A673 (cell line): ENCODE data around the gene PRIMA1.

ENCODE experiments used
- EZH2 ChIP-seq: fragments of 200-600 bp; sonication (generic); IDR thresholded peaks from 2 replicates; pipeline ENCODE4 v1.6.1; 2017; ENCODE audit warnings: borderline replicate concordance, low read depth, mild to moderate bottlenecking, mixed read lengths, antibody characterized with exemption, low read length; ENCODE audit not compliant: poor library complexity, severe bottlenecking
- TF ChIP-seq, protein P1 (sequence below): fragments of 300-800, 200-600 bp; sonication (generic); conservative IDR thresholded peaks from 2 replicates; pipeline ENCODE4 v1.5.1; 2017; ENCODE audit warnings: low read depth, mild to moderate bottlenecking, antibody characterized with exemption, low read length, moderate library complexity, mixed read lengths

DNA sequence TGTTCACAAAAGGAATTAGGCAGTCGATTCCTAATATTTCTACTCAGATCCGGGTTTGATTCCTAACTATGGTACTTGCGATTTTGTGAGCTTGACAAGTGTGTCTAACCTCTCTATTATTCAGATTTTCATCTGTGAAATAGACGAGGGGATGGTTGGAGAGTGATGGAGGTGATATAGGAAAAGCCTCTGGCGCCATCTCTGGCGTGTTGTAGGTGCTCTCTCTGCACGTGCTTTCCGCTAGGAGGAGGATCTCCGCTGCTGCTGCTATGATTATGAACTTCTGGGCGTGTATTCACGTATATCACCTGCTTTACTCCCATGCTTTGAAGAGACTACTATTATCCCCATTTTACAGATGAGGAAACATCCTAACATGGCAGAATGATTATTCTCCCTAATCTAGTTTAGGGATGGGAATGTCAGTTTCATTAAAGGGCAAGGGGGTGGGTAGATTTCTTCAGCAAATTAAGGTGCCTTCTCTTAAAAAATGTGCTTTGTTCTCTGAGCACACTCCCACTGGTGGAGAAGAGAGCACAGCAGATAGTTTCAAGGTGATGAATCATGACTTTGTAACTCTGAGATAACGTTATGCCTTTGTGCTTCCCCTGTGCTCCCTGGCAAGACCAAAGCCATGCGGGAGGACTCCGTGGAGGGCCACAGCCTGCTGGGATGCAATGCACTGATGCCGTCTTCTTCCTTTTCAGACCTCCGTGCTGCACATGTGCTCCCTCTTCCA lies 97.1 kb downstream of the PRIMA1 start:
- TF ChIP-seq, protein P1, sequence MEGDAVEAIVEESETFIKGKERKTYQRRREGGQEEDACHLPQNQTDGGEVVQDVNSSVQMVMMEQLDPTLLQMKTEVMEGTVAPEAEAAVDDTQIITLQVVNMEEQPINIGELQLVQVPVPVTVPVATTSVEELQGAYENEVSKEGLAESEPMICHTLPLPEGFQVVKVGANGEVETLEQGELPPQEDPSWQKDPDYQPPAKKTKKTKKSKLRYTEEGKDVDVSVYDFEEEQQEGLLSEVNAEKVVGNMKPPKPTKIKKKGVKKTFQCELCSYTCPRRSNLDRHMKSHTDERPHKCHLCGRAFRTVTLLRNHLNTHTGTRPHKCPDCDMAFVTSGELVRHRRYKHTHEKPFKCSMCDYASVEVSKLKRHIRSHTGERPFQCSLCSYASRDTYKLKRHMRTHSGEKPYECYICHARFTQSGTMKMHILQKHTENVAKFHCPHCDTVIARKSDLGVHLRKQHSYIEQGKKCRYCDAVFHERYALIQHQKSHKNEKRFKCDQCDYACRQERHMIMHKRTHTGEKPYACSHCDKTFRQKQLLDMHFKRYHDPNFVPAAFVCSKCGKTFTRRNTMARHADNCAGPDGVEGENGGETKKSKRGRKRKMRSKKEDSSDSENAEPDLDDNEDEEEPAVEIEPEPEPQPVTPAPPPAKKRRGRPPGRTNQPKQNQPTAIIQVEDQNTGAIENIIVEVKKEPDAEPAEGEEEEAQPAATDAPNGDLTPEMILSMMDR = peak; percentile 30; the same call in 1 of the 2 replicates
- no peak for TF ChIP-seq EZH2
